ENCODE measurements around the gene GLRX3. TPM values are rescaled to one million over a fixed set of nuclear protein-coding genes. Genes with fewer than 3 reads are reported as not detected.
A peak's percentile ranks its signal among the peaks of the same experiment; 100 is the strongest.
"Not testable (repeated sequence)": the region's sequence is repeated elsewhere in the genome, so short reads cannot be mapped to it uniquely, and the experiment has no call there.

Gene GLRX3
- total RNA-seq: 10 to 100 TPM; 36.0 to 54.2 (median 43.4) TPM

DNA sequence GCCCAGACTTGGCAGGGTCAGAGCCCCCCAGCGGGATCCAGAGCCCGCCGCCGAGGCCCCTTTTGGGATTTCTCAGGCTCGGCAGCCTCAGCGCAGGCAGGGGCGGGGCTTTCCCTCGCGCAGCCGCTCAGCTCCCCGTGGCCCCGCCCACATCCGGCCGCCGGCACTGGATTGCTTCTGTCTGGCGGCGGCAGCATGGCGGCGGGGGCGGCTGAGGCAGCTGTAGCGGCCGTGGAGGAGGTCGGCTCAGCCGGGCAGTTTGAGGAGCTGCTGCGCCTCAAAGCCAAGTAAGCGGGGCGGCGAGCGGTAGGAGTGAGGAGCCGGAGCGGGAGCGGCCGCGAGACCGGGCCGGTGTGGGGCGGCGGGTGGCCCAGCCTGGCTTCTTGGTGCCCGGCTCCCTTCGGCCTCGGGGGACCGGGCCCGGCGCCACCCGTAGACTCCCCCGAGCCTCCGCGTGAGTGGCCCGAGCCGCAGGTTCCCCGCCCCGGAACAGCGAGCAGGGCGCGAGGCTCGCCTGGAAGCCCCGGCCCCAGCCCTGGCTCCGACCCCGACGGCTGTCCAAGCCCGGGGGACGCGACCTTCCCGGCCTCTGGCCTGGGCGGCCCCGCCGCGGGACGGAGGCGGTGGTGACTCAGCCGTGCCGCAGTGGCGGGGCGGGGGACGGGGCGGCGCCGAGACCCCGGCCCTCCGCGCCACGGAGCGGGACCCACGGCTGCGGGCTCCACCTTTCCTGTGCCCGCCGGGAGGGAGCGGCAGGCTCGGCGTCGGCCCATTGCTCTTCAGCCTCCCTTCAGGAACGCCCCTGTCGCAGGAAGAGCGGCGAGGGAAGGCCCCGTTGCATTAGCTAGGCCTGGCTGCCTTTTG lies at the start of gene GLRX3:
TSS of gene GLRX3 (plus strand) at position 166 of the 864 bp plus-strand sequence. CDS start at position 196, 30 bp downstream.
- DNase-seq (ENCODE audit: low spot score): peak; percentile 65
- ATAC-seq (ENCODE audit: low FRiP score): peak; percentile 96
- TF ChIP-seq, protein P1, sequence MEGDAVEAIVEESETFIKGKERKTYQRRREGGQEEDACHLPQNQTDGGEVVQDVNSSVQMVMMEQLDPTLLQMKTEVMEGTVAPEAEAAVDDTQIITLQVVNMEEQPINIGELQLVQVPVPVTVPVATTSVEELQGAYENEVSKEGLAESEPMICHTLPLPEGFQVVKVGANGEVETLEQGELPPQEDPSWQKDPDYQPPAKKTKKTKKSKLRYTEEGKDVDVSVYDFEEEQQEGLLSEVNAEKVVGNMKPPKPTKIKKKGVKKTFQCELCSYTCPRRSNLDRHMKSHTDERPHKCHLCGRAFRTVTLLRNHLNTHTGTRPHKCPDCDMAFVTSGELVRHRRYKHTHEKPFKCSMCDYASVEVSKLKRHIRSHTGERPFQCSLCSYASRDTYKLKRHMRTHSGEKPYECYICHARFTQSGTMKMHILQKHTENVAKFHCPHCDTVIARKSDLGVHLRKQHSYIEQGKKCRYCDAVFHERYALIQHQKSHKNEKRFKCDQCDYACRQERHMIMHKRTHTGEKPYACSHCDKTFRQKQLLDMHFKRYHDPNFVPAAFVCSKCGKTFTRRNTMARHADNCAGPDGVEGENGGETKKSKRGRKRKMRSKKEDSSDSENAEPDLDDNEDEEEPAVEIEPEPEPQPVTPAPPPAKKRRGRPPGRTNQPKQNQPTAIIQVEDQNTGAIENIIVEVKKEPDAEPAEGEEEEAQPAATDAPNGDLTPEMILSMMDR (IDR thresholded peaks at IDR 0.05): no peak

DNA sequence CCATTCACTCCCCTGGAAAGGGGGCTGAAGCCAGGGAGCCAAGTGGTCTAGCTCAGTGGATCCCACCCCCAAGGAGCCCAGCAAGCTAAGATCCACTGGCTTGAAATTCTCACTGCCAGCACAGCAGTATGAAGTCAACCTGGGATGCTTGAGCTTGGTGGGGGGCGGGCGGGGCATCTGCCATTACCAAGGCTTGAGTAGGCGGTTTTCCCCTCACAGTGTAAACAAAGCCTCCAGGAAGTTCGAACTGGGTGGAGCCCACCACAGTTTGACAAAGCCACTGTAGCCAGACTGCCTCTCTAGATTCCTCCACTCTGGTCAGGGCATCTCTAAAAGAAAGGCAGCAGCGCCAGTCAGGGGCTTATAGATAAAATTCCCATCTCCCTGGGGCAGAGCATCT lies 45.6 kb upstream of the GLRX3 start:
- not testable (repeated sequence) for DNase-seq (ENCODE audit: low spot score); ATAC-seq (ENCODE audit: low FRiP score)

DNA sequence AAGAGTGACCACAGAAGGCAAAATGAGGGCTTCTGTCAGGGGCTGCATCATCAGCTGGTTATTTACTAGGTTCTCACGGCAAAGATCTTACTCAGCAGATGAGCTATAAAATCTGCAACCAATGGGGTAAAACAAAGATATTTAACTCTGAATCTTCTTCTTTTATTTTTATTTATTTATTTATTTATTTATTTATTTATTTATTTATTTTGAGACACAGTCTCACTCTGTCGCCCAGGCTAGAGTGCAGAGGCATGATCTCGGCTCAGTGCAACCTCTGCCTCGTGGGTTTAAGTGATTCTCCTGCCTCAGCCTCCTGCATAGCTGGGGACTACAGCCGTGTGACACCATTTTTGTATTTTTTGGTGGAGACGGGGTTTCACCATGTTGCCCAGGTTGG lies 36.8 kb upstream of the GLRX3 start:
- no peak for ATAC-seq (ENCODE audit: low FRiP score)
- TF ChIP-seq, protein P1 (IDR thresholded peaks at IDR 0.05): no peak
- DNase-seq (ENCODE audit: low spot score): no peak

DNA sequence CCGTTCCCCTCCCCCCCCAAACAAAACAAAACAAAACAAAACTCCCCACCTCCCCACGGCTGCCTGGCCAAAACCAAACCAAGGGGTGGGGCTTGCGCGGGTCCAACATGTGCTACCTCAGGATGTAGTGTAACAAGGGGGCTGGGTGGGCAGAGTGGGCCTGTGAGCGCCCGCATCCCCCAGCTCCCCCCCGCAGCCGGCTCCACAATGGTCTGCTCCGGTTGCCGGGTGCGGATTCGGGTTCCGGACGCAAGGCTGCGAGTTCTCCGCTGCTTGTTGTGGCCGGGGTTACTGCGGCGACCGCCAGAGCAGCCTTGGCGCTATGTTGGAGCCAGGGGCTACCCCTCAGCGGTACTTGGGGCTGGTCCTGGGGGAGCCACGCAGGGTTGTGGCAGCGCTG lies 30.5 kb upstream of the GLRX3 start:
- TF ChIP-seq, protein P1 (IDR thresholded peaks at IDR 0.05): no peak
- DNase-seq (ENCODE audit: low spot score): no peak
- ATAC-seq (ENCODE audit: low FRiP score): no peak

DNA sequence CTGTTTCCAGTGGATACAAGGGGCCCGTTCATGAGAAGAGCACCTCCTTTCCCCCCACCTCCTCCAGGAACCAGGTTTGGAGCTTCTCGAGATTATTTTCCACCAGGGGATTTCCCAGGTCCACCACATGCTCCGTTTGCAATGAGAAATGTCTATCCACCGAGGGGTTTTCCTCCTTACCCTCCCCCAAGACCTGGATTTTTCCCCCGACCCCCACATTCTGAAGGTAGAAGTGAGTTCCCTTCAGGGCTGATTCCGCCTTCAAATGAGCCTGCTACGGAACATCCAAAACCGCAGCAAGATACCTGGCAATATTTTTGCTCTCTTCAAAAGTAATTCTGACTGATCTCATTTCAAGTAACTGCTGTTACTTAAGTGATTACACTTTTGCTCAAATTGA lies 28.0 kb upstream of the GLRX3 start:
- ATAC-seq (ENCODE audit: low FRiP score); DNase-seq (ENCODE audit: low spot score): not testable (repeated sequence)

DNA sequence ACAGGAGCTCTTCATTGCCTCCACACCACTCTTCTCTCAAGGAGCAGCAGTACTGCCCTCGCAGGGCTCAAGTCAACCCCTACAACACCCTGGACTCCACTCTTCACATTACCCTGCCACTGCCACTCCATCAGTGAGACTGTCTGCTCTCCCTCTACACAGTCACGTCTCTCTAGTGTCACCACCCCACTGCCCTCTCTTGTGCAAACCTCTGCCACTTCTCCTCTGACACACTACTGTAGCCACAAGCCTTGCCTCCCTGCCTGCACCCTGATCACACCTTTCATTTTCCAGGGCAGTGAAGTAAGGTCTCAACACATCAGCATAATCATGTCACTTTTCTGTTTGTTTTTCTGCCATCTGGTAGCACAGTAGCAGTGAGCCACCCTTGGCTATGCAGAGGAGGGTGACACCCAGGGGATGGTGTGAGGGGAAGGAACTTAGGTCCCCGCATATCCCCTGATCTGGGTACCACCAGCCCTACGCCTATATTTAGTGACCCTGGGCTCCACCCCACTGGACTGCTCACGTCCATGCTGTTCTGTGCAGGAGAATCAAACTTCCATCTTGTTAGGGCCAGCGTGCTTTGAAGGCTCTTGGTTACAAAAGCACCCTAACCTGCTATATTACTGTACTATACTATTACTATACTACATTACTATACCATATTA lies 27.1 kb upstream of the GLRX3 start:
- no peak for ATAC-seq (ENCODE audit: low FRiP score)
- no peak for DNase-seq (ENCODE audit: low spot score)
- TF ChIP-seq, protein P1 (IDR thresholded peaks at IDR 0.05): no peak

DNA sequence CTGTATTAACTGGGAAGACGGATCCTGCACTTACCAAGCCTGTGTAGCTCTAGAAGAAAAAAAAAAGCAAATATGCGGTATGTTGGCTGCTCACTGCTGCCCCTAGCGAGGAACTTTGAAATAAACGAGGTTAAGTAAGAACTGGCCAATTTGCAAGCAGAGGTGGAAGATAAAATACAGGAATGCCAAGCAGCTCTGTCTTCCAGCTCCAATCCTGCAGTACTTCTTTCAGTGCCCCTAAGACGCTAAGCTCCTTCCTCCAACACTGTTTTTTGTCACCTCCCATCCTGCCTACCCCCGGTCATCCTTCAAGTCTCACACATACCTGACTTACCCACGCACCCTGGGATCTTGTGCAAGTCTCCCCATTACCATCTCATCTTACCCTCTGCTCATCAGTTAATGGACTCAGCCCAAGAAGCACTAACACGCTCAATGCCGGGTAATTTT lies 26.4 kb upstream of the GLRX3 start:
- DNase-seq (ENCODE audit: low spot score): peak; percentile 70
- TF ChIP-seq, protein P1 (IDR thresholded peaks at IDR 0.05): peak in 1 of 3 donors; percentile 59
- ATAC-seq (ENCODE audit: low FRiP score): peak; percentile 5
